NCI-H524 (cell line): ENCODE data around the gene SBF2.
"Not testable (repeated sequence)": the region's sequence is repeated elsewhere in the genome, so short reads cannot be mapped to it uniquely, and the experiment has no call there.

ENCODE experiments used
- DNase-seq, 2 experiments: peaks; one replicate each; lab custom pipeline; 2025; lab: John Stamatoyannopoulos, UW

SBF2 gene

DNA sequence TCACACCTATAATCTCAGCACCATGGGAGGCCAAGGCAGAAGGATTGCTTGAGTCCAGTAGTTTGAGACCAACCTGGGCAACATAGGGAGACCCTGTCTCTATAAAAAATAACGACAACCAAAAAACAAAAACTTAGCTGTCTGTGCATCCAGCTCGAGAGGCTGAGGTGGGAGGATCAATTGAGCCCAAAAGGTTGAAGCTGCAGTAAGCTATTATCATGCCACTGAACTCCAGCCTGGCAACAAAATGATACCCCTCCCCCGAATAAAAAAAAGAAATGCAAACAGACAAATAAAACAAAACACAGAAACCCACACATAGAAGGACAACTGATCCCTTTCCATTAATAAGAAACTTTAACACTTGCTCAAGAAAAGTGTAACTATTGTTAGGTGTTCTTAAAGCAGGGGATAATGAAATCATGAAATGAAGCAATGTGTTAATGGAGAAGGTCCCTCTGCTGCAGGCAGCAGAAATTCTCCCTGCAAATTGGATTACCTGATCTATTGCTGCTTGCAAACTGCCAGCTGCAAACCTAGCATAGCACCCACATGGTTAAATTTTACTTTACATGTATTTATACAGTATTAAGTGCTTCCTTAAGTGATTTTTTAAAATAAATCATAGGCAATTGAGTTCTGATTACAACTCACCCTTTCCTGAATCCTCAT lies 226.3 kb downstream of the SBF2 start:
- DNase-seq = peak in 1 of 2 experiments; percentile 27

DNA sequence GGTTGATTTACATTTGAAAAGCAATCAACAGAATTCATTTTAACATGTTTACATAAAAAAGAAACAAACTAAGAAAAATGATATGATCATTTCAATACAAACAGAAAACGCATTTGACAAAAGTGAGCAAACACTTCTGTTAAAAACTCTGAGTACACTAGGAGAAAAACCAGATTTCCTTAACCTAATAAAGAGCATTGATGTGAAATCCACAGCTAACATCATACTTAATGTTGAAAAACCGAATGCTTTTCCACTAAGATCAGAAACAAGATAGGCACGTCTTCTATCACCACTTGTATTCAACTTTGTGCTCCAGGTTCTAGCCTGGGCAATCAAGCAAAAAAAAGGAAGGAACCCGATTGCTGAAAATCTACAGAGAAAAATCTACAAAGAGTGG lies 227.6 kb downstream of the SBF2 start:
- DNase-seq = no peak

DNA sequence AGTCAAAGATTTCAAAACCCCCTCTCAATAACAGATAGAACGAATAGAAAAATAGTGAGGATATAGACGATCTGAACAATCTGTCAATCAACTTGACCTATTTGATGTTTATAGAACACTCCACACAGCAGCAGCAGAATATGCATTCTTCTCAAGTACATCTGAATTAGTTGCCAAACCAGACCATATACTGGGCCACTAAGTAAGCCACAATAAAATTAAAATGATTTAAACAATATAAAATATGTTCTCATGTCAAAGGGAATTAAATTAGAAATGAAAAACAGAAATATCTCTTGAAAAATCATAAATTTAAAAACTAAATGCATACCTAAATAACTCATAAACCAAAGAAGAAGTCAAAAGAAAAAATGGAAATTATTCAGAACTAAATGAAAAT lies 229.2 kb downstream of the SBF2 start:
- no peak for DNase-seq

DNA sequence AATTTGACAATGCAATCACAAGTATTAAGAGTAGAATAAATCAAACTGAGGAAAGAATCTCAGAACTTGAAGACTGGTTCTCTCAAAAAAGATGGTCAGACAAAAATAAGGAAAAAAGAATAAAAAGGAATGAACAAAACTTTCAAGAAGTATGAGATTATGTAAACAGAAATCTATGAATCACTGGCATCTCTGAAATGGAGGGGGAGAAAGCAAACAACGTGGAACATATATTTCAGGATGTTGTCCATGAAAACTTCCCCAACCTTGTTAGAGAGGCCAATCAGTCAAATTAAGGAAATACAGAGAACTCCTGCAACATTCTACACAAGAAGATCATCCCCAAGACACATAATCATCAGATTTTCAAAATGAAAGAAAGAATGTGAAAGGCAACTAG lies 235.7 kb downstream of the SBF2 start:
- no peak for DNase-seq

DNA sequence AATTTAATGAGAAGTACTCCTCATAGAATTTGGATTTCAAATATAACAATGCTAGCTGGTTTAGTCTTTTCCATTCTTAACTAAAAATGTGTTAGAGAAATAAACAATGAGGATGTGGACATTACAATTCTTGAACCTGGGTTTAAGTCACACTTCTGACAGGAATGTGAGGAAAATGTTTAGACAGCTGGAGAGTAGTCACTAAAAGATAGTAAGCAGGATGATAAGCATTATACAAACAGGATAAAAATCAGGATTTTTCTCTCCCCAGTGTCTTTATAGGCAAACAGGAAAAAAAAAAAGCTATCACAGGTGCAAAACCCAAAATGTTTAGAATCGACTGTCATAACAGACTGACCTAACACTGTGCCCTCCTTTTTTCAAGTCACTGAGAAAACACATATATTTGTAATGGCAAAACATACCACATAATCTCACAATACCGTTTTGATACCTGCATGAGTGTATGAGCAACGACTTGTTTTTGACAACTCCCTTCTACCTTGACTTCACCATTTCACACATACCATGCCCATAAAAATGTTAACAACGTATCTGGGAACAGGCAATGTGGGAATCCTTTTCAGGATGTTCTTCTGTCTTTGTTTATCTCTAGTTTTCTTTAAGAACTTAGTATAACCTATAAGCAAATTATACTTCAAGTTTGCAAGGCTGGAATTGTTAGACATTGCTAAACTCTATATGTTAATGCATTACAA lies 242.0 kb downstream of the SBF2 start:
- no peak for DNase-seq

DNA sequence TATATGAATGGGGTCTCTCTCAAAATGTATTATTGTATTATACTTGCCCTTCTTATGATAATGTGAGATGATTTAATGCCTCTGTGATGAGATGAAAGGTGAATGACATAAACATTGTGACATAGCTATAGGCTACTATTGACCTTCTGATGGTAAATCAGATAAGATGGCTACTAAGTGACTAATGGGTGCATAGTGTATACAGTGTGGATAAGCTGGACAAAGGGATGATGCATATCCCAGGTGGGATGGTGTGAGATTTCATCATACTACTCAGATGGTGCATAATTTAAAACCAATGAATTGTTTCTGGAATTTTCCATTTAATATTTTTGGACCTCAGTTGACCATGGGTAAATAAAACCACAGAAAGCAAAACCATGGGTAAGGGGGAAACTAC lies 243.5 kb downstream of the SBF2 start:
- DNase-seq = no peak

DNA sequence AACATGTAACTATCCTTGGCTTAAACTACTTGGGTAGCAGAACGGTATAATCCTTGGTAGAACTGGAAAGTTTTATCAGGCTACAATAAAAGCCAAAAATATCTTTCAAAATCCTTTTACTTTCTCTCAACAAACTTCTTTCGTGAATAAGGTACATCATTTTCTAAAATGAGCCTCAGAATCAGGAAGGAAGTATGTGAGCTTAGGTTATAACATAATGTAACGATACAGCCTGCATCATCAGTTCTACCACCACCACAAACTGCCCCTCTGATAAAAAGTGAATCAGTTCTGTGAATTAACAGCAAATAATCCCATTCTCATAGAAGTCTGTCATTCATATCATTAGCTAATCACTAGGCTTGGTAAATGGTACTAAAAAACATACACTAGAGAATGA lies 244.3 kb downstream of the SBF2 start:
- DNase-seq = no peak

DNA sequence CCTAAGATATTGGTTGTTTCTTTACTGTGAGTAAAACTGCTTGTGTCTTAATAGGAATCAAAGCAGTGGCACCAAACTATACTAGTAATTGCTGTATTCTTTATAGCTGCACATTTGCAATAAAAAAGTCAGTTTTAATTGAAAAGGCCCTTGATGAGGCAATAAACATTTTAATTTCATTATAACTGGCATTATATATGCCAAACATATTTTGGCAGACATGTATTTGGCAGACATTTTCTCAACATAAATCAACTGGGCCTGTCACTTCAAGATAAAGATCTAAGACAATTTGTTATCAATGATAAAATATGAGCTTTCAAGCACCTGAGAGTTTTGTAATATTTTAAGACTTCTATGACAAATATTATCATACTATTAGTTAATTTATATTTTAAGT lies 245.7 kb downstream of the SBF2 start:
- DNase-seq = no peak

DNA sequence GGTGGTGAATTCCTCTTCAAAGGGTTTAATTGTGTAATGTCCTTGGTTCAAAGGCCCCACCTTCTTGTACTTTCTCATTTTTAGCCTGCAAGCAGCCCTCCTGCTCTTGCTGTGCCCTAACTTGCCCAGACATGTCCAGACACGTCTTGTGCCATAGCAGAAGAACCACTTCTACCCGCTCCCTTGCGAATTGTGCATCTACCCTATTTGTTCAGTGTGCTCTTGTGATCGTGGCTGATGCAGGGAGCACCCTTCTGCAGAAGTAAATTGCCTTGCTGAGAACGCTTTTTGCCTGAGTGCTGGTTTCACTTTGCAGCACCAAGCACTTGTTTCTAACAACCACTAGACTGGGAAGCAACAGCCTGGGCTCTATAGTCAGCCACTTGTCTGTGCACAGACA lies 249.4 kb downstream of the SBF2 start:
- DNase-seq = no peak

DNA sequence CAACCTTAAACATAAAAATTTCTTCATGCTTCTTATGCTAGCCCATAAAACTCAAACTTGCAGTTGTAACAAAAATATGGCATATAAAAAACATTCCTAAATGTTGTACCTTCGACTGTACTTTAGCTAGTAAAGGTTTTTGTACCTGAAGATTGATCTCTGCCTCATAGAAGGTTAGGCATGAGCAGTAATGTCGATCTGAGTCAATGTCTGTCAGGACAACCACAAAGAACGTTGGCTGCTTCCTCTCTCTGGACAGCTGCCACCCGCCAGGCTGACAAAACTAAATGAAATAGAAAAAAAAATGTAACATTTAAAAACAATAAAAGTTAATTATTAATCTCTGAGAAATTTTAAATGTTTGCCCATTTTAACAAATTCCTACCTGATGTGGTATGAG lies 251.3 kb downstream of the SBF2 start:
- no peak for DNase-seq

DNA sequence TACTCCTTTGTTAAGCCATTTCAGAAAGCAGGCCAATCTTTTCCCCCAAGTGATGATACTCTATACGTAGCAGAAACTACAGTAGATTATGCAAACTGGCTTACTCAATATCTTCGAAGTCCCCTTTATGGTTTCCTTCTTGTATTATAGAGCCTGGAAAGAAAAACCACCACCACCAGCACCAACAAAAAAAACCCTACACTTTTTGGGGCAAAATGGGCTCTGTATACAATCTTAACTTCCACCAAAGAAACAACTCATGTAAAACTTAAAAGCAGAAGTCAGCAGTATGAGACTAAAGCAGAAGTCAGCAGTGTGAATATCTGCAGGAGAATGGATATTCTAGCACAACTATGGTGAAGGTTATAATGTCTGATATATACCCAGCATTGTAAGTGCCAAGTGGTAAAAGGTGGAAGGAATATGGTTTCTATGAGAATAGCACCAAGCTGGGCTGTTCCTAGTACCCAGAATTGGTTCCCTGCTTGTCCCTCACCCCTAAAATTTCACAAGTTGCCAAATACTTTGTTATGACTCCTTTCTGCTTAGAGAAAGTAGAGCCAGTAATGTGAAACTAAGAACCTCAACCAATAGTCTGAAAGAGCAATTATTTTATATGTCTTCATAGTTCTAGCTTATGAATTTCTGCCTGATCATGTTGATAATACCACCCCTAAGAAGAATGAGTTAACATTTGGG lies 252.1 kb downstream of the SBF2 start:
- DNase-seq = no peak

DNA sequence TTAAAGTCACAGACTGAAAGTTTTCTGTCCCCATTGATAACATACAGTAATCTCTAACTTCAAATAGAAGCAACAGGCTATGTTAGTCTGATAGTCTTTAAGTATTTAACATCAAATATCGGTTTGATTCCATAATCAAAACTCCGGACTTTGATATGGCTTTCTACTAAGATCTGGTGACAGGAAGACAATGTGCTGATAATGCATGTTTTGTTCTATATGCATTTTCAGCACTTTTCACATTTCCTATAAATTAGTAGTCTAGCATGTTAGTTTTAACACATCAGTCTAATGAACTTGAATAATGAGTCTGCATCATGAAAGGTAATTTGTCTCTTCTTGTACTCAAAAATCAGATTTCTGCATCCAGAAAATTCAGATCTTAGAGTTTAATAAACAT lies 252.7 kb downstream of the SBF2 start:
- no peak for DNase-seq

DNA sequence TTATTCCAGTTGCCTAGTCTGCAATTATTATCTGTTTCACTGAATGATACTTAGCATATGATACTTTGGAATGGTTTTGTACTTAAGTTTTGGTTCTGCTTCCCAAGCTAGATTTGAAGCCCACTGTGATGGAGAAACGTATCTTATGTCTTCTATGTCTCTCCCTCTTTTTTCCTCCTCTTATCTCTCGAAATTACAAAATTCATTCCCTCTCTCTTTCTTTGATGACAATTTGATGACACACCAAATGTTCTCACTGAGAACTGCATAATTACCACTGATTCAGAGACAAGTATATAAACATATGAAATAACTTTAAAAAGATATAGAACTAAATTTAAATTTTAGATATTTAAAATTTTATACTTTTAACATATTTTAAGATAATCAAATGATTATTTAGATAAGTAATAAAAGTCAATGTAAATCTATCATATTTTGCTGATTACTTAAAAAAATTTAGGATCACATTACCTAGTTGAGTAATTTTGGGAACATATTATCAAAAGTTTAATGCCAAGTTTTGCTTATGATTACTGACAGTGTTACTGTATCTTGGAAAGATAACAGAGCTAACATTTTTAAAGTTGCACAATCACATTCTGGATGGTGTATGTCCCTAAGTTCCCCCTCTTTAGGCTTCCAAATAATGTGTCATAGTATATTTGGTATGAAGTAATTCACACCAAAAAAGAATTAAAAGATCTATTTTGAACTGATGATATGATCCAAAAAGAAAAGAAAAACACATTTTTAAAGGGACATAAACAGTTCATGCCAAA lies 255.3 kb downstream of the SBF2 start:
- no peak for DNase-seq

DNA sequence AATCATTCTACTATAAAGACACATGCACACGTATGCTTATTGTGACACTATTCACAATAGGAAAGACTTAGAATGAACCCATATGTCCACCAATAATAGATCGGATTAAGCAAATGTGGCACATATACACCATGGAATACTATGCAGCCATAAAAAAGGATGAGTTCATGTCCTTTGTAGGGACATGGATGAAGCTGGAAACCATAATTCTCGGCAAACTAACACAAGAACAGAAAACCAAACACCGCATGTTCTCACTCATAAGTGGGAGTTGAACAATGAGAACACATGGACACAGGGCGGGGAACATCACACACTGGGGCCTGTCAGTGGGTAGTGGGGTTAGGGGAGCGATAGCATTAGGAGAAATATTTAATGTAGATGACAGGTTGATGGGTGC lies 258.1 kb downstream of the SBF2 start:
- not testable (repeated sequence) for DNase-seq

DNA sequence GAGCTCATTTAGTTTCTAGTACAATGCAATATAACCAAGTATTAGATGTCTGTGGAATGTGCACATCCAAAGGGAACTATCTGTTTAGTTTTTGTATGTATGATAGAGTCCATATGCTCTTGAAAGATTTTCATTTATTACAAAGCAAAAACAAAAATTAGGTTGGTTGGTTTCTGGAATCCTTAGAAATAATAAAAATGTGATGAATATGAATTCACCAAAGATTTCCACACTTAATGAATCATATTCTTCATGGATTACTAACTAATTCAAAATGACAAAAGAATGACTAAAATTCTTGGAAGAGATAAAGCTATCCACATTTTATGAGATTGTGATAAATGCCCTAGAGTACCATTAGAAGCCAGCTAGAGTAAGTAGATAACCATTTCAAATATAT lies 261.1 kb downstream of the SBF2 start:
- DNase-seq = no peak

DNA sequence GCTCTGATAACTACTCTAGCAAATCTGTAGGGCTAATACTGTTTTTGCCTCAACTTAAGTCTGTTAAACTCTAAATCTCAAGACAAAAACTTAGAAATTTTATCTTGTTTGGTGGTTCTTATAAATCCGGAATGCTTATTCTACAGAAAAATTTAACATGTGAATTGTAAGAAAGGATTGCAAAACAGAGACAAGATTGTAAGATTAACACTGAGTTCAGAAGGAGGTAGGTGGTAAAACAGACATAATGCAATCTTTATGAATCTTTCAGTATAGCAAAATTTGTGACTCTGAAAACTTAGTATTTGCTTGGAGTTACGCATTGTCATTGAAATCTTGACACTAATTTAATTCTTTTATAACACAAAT lies 263.9 kb downstream of the SBF2 start:
- no peak for DNase-seq

DNA sequence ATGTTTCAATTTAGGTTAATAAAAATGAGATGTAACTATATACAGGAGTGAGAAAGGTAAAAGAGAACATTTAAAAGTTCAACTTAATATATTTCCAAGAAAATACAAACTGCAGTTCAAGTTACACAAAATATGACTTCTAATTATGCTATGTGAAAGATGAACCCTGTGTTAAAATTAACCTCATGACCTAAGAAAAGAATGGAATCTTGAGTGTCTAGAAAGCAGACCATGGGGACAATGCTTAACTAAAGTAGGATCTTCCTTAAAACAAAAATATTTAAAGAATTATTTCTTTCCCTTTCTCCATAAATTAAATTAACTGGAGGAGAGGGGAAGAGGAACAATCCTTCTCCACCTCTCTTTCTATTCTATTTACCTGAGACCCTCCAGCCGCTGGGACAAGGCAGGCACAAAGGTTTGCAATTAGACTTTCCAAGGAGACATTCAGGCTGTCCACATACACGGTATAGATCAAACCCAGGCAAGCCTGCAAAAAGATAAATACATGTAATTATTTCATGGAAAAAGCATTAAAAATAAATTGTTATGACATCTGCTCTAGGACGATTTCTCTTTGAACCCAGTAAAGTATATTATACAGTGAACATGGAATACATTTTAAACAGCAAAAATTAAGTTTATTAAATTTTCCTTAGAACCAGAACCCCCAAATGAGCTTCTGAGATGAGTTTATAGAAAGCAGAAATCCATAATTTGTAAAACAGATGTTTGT lies 264.5 kb downstream of the SBF2 start:
- DNase-seq = no peak

DNA sequence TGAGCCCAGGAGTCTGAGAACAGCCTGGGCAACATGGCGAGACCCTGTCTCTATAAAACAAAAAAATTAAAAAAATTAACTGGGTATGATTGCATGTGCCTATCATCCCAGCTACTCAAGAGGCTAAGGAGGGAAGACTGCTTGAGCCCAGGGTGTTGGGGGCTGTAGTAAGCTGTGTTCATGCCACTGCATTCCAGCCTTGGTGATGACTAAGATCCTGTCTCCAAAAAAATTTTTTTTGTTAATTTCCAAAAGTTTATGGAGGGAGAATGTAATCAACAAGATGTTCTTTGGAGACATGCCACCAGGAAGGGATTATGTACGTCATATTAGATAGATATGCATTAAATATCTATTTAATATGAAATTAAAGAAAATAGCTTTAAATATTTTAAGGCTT lies 267.5 kb downstream of the SBF2 start:
- DNase-seq = no peak

DNA sequence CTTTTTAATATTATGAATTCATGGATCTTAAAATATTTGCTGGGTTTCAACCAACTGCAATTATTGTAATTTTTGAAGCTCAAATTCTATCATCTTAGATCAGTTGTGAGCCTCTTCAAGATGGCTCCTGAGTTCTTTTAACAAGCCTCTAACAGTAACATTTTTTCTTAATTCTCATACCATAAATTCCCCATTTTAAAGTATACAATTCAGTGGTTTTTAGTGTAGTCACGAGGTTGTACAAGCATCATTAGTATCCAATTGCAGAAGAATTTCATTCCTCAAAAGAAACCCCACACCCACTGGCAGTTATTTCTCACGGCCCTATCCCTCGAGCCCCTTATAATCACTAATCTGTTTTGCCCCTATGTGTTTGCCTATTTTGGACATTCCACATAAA lies 270.8 kb downstream of the SBF2 start:
- no peak for DNase-seq

DNA sequence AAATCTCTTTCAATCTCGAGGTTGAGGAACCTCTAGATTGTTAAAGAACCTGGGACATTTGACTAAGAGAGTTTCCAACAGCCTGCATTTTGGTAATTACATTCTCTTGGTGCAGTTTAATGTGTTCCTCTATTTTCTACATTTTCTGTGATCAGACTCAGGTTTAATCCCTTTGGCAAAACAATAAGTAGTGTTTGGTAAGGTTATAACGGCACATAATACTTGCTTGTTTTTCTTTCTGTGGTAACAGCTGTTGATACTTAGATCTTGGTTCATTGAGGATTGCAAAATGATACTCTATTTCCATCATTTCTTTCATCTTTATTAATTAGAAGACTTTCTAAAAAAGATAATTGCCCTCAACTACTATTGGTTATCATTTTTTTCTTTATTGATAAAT lies 271.3 kb downstream of the SBF2 start:
- no peak for DNase-seq

DNA sequence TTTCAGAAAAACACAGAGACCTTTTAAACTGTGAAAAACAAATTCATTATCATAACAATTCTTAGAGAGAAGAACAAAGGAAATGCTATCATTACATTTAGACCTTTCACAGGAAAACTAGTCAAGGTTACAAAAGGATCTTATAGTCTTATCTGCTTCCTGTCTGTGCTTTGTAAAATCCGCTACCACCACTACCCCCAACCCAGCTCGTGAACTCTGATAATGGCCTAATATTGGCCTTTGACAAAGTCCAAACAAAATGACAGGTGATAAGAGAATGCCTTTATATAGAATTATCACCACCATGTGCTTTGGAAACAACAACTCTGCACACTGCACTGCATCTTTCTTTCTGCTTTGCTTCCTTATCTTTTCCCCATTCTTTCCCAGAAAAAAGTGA lies 272.5 kb downstream of the SBF2 start:
- no peak for DNase-seq
